RWPE1 (cell line): ENCODE measurements around the gene PTPRN2.

Experiments used
- CTCF ChIA-PET: fragments of 350-600 bp; sonication (Branson Sonifier 250); formaldehyde crosslinking; extraction: SDS; loops from one replicate; lab custom pipeline; 2021; lab: Yijun Ruan, JAX
- POLR2A ChIA-PET: fragments of 400-600 bp; formaldehyde crosslinking; extraction: SDS; loops from one replicate; lab custom pipeline; 2020; ENCODE audit warnings: antibody characterized with exemption; ENCODE audit not compliant: low non-redundant PET; lab: Yijun Ruan, JAX
- DNase-seq: peaks from one replicate; pipeline ENCODE4 v3.0.0; 2012; ENCODE audit warnings: low spot score
- H3K27ac ChIP-seq: fragments of 450-650 bp; 2 replicates; pipeline ENCODE4 v1.5.1; 2017
- TF ChIP-seq, protein P1 (sequence below): fragments of 450-650 bp; conservative IDR thresholded peaks from 2 replicates; pipeline ENCODE4 v1.5.1; 2017; ENCODE audit warnings: low read depth, mild to moderate bottlenecking

The PTPRN2 gene

DNA sequence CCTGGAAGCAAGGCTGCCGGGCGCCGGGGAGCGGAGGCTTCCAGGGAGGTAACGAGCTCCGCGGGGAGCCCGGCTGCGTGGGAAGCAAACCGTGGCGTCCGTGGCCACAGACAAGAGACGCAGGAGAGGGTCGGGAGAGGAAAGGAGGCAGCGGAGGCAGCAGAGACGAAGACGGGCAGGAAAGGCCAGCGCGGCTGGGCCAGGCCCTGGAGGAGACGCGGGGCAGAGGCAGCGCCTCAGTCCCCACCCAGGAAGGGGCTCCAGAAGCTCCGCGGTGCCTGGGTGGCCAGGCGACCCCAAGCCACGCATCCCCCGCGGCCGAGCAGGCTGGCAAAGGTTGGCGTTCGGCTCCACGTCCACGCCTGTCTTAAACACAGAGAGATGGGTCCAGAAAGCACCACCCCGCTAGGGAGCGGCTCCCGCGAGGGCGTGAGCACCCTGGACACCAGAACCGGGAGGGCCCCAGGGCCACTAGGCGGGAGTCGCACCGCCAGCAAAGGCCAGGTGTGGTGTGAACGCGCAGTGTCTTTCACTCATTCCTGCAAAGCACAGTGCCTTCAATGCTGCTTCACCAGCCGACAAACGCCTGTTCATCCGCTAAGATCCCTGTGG lies 97.3 kb downstream of the PTPRN2 start:
- DNase-seq: no peak
- POLR2A ChIA-PET: no interaction called here
- no peak overlapping the region for H3K27ac ChIP-seq
- CTCF ChIA-PET: no interaction called here
- TF ChIP-seq, protein P1, sequence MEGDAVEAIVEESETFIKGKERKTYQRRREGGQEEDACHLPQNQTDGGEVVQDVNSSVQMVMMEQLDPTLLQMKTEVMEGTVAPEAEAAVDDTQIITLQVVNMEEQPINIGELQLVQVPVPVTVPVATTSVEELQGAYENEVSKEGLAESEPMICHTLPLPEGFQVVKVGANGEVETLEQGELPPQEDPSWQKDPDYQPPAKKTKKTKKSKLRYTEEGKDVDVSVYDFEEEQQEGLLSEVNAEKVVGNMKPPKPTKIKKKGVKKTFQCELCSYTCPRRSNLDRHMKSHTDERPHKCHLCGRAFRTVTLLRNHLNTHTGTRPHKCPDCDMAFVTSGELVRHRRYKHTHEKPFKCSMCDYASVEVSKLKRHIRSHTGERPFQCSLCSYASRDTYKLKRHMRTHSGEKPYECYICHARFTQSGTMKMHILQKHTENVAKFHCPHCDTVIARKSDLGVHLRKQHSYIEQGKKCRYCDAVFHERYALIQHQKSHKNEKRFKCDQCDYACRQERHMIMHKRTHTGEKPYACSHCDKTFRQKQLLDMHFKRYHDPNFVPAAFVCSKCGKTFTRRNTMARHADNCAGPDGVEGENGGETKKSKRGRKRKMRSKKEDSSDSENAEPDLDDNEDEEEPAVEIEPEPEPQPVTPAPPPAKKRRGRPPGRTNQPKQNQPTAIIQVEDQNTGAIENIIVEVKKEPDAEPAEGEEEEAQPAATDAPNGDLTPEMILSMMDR: no peak

DNA sequence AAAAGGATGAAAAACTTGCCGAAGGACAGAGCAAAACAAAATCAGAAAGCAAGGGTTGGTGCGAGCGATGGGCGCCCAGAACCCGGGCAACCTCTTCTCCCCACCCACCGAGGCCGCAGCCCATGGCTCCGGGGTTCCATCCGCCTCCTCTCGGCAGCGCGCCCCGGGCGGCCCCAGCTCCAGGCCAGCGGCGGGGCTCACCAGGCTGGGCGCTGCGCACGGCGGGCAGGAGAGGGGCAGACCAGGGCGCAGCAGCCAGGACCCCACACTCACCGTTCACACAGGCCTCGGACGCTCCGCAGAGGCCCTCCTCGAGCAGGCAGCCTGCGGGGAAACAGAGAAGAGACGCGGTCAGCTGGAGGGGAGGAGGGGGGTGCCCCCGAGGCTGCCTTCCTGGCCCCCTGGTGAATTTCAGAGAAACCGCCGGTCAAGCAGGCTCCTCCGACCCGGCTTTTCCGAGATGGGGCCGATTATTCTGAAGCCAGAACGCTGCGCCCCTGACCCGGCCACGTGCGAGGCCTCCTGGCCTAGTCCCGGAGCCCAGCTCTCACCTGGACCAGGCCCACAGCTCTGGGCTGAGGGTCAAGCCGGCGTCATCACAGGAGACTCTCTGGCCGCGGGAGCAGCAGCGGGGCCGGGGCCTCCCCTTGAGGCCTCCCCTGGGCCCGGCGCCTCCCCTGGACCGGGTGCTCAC lies 98.0 kb downstream of the PTPRN2 start:
- no peak for DNase-seq
- ChIA-PET CTCF (interaction anchor here (0.6 kb wide), 1 partner anchor 13 kb away, joined by 3 read pairs; no protein-coding TSS in a partner anchor), POLR2A (no interaction called here)
- H3K27ac ChIP-seq: no peak overlapping the region
- TF ChIP-seq, protein P1: no peak

DNA sequence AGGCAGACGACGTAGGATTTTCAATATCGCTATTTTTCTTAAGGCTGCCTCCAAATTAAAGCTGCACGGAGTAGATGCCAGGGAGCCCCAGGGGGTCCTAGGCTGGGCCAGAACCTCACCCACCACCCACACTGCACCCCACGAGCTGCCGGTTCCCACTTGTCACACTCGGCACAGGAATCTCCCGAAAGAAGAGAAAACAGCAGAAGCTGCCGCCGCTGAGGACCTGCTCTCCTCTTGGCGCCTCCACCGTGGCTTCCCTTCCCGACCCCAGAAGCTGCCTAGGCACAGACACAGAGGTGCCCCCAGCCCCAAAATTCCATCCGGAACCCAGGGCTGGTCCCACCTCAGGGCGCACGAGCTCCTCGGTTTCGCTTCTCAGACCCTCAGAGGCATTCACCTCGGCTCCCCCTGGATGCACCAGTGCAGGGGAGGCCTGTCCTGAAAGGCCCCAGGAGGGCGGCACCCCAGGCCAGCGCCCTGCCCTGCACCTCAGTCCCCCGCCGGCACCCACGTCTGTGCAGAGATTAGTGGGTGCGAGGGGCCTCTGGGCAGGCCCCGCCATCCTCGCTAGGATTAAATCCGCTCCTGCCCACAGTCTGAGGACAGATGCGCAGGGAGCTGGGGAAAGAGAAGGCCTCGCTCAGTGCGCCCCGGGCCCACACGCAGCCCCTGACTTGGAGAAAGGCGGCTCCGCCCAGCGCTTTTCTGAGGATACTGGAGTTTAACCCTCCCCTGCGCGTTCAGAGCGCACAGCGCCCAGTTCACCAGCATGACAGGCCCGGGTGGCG lies 99.2 kb downstream of the PTPRN2 start:
- ChIA-PET CTCF (no interaction called here), POLR2A (interaction anchor here (0.7 kb wide), 1 partner anchor 131 kb away, joined by 3 read pairs; no protein-coding TSS in a partner anchor)
- TF ChIP-seq, protein P1: no peak
- DNase-seq: no peak
- no peak overlapping the region for H3K27ac ChIP-seq

DNA sequence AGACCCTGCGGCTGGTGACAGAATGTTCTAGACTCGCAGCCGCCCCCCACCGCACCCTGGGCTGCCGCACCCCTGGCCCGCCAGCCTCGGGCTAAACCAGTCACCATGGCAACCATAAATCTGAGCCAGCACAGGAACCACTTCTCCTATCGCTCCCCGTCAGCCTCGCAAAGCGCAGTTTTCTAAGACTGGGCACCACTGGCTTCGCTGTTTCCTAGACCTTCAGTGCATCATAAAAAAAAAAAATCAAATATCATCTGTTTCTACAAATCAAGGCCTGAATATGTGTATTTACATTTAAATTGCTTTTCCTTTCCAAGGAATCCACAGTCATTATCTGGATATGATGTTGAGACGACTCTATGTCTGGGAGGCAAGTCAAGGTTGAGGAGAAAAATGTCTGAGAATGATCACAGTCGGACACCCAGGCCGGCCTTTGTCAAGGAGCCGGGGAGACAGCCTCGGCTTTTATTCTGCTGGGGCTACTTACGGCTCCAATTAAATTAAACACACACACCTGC lies 99.9 kb downstream of the PTPRN2 start:
- DNase-seq: no peak
- TF ChIP-seq, protein P1: no peak
- CTCF ChIA-PET: no interaction called here
- POLR2A ChIA-PET: no interaction called here
- no peak overlapping the region for H3K27ac ChIP-seq

DNA sequence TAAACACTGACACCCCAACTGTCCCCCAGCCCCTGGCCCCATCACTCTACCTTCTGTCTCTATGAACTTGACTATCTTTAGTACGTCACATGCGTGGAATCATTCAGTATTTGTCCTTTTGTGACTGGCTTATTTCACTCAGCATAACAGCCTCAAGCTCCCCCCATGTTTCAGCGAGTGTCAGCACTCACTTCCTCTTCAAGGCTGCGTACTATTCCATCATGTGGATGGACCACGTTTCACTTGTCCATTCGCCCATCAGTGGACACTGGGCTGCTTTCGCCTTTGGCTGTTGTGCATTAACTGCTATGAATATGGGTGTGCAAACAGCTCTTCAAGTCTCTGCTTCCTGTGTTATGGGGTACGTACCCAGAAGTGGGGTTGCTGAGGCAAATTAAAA lies 100.7 kb downstream of the PTPRN2 start:
- CTCF ChIA-PET: no interaction called here
- no peak for DNase-seq
- TF ChIP-seq, protein P1: no peak
- no peak overlapping the region for H3K27ac ChIP-seq
- POLR2A ChIA-PET: no interaction called here
